ENCODE data around the gene FGD5. TPM values are rescaled to one million over a fixed set of nuclear protein-coding genes. Genes with fewer than 3 reads are reported as not detected.

FGD5 gene
- total and polyA plus RNA-seq, 2 experiments from 2014 or later, result 0.59 to 1.1 TPM

DNA sequence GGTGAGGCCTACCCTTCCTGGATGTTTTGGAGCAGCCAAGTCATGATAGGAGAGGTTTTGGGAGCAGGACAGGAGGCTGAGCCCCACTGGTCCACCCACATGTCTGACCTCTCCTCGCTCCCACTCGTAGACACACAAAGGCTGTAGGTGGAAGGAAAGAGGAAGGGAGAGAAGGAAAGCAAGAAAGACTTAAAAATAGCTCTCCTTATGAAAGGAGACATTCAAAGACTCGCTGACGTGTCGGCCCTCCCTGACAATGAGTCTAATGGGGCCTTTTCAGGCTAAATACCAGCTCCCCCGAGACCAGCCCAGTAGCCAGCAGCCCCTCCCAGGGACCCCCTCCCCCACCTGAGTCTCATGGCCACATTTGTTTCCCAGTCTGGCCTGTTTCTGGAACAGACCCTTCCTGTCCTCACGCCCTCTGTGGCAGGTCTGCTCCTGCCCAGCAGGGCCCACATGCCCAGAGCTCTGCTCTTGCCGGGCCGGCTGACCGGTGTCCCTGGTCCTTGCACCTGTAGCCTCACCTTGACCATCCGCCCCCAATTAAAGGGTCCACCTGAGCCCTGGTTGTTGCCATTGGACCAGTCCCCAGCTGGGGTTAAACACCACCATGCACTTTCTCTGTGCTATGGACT is 49.3 kb downstream of the FGD5 start:
- no peaks in the 10 kb centered on the region for H3K27me3 ChIP-seq
- TF ChIP-seq, protein P1, sequence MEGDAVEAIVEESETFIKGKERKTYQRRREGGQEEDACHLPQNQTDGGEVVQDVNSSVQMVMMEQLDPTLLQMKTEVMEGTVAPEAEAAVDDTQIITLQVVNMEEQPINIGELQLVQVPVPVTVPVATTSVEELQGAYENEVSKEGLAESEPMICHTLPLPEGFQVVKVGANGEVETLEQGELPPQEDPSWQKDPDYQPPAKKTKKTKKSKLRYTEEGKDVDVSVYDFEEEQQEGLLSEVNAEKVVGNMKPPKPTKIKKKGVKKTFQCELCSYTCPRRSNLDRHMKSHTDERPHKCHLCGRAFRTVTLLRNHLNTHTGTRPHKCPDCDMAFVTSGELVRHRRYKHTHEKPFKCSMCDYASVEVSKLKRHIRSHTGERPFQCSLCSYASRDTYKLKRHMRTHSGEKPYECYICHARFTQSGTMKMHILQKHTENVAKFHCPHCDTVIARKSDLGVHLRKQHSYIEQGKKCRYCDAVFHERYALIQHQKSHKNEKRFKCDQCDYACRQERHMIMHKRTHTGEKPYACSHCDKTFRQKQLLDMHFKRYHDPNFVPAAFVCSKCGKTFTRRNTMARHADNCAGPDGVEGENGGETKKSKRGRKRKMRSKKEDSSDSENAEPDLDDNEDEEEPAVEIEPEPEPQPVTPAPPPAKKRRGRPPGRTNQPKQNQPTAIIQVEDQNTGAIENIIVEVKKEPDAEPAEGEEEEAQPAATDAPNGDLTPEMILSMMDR (IDR thresholded peaks at IDR 0.05; ENCODE audit: low read depth, low read length), result no peak

DNA sequence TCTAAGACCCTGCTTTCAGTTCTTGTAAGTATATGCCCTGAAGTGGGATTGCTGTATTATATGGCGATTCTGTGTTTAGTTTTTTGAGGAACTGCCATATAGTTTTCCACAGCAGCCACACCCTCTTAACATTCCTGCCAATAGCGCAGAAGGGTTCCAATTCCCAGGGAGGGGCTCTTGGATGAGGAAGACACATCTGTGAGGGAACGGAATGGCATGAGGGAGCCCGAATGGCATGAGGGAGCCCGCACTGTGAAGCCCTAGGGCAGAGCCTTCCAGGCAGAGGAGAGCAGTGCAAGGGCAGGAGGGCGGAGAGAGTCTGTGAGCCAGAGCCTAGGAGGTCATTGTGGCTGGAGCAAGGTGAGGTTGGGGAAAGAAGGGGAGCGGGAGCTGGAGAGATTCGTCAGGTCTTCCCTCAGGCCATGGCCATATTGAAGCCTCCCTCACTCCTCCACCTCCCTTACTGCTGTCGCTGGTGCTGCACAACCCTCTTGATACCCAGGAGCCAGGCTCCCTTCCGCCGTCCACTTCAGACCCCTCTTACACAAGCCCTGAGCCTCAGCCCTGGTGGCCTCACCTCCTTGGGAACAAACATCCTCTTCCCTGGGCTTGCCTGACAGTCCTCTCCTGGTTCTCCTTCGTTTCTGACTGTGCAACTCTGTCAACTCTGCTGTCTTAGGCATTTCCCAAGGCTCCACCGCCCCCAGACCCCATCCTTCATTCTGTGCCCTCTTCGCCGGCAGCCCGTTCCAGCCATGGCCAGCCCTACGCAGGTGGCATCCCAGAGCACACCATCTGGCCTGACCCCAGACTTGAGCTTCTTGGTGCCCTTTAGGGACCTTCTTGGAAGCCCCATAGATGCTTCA is 51.4 kb downstream of the FGD5 start:
- Histone ChIP-seq H3K4me3 (no peak overlapping the region), H3K27ac (no peak overlapping the region), H3K36me3 (no peaks in the 10 kb centered on the region), H3K27me3 (no peaks in the 10 kb centered on the region), H3K4me1 (ENCODE audit: low read depth) (no peaks in the 10 kb centered on the region), H3K9me3 (ENCODE audit: low read depth) (no peaks in the 10 kb centered on the region)
- DNase-seq (ENCODE audit: low read depth in 1 of 2, low spot score in 1 of 2), result no peak
- TF ChIP-seq, protein P1 (IDR thresholded peaks at IDR 0.05; ENCODE audit: low read depth, low read length), result no peak

More for the DNA sequence above, 49.3 kb downstream of the FGD5 start:
- Histone ChIP-seq H3K36me3 (no peaks in the 10 kb centered on the region), H3K4me3 (no peak overlapping the region), H3K9me3 (ENCODE audit: low read depth) (no peaks in the 10 kb centered on the region), H3K4me1 (ENCODE audit: low read depth) (no peaks in the 10 kb centered on the region), H3K27ac (no peak overlapping the region)
- DNase-seq (ENCODE audit: low read depth in 1 of 2, low spot score in 1 of 2), result no peak

DNA sequence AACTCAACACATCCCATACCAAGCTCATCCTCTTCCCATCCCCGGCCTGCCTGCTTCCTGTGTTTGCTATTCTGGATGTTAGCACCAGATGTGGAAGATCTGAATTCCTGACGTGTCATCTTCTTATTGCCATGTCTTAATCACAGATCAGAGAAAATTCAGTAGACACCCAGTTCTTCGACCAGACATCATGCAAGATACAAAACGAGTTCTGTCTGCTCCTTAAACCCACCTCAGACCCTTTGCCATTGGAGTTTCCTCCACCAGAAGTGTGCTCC is 52.0 kb downstream of the FGD5 start:
- no peak for DNase-seq (ENCODE audit: low read depth in 1 of 2, low spot score in 1 of 2)
- no peak overlapping the region for H3K4me3 ChIP-seq
- no peaks in the 10 kb centered on the region for H3K4me1 ChIP-seq (ENCODE audit: low read depth)
- no peak overlapping the region for H3K27ac ChIP-seq
- TF ChIP-seq, protein P1 (IDR thresholded peaks at IDR 0.05; ENCODE audit: low read depth, low read length), result no peak
- H3K36me3 ChIP-seq, result no peaks in the 10 kb centered on the region
- H3K9me3 ChIP-seq (ENCODE audit: low read depth), result no peaks in the 10 kb centered on the region
- H3K27me3 ChIP-seq, result no peaks in the 10 kb centered on the region

DNA sequence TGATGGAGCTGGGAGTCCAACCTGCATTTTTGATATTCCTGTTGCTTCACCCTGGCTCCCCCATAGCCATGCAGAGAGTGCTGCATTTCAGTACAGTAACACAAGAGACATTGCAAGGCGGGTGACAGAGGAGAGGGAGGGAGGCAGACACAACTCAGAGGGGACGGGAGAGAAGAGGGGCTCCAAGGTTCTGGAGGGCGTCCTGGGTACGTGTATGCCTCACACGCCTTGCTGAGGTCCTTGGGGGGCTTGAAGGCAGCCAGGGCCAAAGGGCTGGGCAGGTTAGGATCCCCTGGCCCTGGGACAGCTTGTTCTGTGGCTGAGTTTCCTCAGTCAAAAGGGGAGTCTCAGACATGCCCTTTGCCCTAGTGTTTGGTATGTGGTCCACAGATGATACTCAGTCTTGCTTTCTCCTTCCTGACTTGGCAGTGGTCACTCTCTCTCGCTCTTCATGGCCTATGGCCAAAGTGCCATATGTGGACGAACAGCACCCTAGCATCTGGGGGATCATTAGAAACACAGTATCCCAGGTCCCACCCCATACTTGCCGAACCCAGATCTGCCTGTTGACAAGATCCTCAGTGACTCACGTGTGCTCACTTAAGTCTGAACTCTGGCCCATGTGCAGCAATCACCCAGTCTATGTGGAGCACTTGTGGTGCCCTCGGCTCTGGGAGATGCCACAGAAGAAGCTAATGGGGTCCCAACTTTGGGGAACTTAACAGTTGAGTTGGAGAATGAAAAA is 52.9 kb downstream of the FGD5 start:
- Histone ChIP-seq H3K4me3 (no peak overlapping the region), H3K9me3 (ENCODE audit: low read depth) (no peaks in the 10 kb centered on the region), H3K27me3 (no peaks in the 10 kb centered on the region), H3K27ac (no peak overlapping the region), H3K36me3 (no peaks in the 10 kb centered on the region), H3K4me1 (ENCODE audit: low read depth) (no peaks in the 10 kb centered on the region)
- DNase-seq (ENCODE audit: low read depth in 1 of 2, low spot score in 1 of 2), result no peak
- TF ChIP-seq, protein P1 (IDR thresholded peaks at IDR 0.05; ENCODE audit: low read depth, low read length), result no peak

DNA sequence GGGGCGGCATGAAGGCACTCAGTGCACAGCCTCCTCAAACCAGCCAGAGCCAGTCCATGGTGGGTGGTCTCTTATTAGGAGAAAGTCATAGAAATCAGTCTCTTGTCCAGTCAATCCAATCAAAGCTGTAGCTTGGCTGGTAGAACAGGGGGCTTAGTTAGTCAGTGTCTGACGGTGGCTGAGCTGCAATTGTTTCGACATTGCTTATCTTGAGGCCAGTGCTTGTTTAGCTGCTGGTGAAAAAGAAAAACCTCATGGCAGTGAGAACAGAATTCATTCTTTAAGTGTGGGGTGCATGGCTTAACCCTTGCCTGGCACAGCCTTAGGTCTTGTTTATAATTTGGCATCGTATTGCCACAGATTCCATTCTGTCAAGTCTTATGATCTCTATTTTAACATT is 53.9 kb downstream of the FGD5 start:
- no peaks in the 10 kb centered on the region for H3K36me3 ChIP-seq
- no peaks in the 10 kb centered on the region for H3K9me3 ChIP-seq (ENCODE audit: low read depth)
- no peaks in the 10 kb centered on the region for H3K27me3 ChIP-seq
- H3K4me3 ChIP-seq, result no peak overlapping the region
- H3K27ac ChIP-seq, result no peak overlapping the region
- H3K4me1 ChIP-seq (ENCODE audit: low read depth), result no peaks in the 10 kb centered on the region
- peak; percentile 9 to 20 for DNase-seq (ENCODE audit: low read depth in 1 of 2, low spot score in 1 of 2)
- TF ChIP-seq, protein P1 (IDR thresholded peaks at IDR 0.05; ENCODE audit: low read depth, low read length), result no peak
